GM12875 (cell line): ENCODE results near the gene LSM11.
"Not testable (repeated sequence)": the region's sequence is repeated elsewhere in the genome, so short reads cannot be mapped to it uniquely, and the experiment has no call there.

Experiments
- H3K4me3 ChIP-seq: one replicate; pipeline ENCODE4 v1.5.1; 2011; ENCODE audit warnings: low read depth, low read length, control low read depth
- TF ChIP-seq, protein P1 (sequence below): IDR thresholded peaks from 2 replicates; pipeline ENCODE4 v1.5.1; 2011; ENCODE audit warnings: low read depth, mild to moderate bottlenecking, control low read depth, inconsistent platforms, low read length, moderate library complexity, borderline replicate concordance; ENCODE audit not compliant: insufficient read depth

LSM11 gene

DNA sequence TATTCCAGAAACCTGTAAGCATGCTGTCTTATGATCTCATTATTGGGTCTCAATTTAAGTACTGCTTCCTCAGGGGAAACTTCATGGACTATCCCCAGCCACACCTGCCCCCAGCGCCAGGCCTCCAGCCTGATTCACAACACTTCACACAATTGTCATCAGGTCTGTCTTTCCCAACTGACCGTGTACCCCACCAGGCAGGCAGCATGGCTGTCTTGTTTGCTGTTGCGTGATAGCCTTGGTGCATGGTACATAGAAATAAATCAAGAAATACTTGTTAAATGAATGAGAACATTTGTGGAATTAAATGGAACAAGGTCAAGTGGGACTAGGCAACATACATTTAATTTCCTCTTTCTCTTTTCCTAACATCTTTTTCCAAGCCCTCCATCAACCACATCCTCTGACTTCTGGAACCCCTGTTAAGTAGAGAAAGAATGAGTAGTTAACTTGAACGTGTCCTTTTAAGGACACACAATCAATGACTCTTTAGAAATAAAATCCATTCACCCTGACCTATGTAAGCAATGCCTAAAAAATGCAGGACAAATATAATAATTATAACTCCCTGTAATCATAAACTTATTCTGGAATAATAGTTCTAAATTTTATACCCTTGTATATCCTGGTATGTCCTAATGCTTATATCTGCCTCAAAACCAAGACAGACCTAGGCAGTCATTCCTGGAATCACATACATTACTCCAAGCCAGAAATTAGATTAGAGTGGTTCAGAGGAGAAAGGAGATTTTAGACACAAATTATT is 29.5 kb upstream of the LSM11 start:
- TF ChIP-seq, protein P1, sequence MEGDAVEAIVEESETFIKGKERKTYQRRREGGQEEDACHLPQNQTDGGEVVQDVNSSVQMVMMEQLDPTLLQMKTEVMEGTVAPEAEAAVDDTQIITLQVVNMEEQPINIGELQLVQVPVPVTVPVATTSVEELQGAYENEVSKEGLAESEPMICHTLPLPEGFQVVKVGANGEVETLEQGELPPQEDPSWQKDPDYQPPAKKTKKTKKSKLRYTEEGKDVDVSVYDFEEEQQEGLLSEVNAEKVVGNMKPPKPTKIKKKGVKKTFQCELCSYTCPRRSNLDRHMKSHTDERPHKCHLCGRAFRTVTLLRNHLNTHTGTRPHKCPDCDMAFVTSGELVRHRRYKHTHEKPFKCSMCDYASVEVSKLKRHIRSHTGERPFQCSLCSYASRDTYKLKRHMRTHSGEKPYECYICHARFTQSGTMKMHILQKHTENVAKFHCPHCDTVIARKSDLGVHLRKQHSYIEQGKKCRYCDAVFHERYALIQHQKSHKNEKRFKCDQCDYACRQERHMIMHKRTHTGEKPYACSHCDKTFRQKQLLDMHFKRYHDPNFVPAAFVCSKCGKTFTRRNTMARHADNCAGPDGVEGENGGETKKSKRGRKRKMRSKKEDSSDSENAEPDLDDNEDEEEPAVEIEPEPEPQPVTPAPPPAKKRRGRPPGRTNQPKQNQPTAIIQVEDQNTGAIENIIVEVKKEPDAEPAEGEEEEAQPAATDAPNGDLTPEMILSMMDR: no peak
- no peak overlapping the region for H3K4me3 ChIP-seq

DNA sequence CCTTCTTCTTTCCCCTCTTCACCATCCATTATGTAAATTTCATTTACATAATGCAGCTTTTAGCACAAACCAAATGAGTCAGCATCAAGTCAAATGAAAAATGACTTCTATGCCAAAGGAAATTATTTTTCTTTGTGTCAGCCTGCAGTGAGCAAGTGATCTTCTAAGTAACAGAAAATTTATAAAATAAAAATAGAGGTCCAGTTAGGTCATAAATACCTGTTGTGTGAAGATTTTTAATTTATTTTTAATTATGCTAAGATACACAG is 29.0 kb upstream of the LSM11 start:
- TF ChIP-seq, protein P1: no peak
- H3K4me3 ChIP-seq: no peak overlapping the region

DNA sequence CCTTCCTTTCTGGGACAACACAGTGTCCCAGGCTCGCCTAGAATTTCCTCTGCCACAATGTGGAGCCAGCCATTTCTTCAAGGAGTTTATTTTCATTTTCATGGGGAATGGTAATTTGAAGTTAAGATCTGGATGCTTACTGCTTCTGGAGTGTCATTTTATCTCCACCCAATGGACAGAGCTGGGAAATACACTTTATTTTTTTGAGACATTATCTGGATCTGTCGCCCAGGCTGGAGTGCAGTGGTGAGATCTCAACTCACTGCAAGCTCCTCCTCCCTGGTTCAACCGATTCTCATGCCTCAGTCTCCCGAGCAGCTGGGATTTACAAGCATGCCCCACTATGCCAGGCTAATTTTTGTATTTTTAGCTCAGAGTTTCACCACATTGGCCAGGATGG is 25.0 kb upstream of the LSM11 start:
- TF ChIP-seq, protein P1: peak; percentile 37; the same call in 1 of the 2 replicates
- no peak overlapping the region for H3K4me3 ChIP-seq

DNA sequence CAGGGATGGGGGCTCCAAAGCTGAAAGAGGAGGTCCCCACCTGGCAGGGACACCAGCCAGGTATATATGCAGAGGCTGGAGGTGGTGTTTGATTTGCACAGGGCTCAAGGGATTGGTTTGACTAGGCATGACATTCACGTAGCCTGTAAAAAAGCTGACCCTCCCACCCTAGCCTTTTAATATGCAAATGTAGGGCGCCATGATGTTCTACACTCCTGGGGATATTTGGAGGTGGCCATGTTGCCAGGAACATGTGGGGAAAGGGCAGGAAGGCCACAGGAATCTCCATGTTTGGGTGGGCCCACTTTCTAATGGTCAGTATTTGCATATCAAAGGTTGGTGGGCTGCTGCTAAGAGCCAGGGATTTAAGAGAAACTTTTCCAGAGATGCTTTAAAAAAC is 24.3 kb upstream of the LSM11 start:
- TF ChIP-seq, protein P1: no peak

DNA sequence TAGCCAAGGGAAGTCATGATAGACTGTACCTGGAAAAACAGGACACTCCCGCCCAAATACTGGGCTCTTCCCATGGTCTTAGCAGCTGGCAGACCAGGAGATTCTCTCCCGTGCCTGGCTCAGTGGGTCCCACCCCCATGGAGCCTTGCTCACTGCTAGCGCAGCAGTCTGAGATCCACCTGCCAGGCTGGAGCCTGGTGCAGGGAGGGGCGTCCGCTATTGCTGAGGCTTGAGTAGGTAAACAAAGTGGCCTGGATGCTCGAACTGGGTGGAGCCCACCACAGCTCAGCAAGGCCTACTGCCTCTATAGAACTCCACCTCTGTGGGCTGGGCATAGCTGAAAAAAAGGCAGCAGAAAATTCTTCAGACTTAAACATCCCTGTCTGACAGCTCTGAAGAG is 22.4 kb upstream of the LSM11 start:
- H3K4me3 ChIP-seq: no peak overlapping the region
- TF ChIP-seq, protein P1: no peak

More for the DNA sequence above, 24.3 kb upstream of the LSM11 start:
- H3K4me3 ChIP-seq: no peak overlapping the region

DNA sequence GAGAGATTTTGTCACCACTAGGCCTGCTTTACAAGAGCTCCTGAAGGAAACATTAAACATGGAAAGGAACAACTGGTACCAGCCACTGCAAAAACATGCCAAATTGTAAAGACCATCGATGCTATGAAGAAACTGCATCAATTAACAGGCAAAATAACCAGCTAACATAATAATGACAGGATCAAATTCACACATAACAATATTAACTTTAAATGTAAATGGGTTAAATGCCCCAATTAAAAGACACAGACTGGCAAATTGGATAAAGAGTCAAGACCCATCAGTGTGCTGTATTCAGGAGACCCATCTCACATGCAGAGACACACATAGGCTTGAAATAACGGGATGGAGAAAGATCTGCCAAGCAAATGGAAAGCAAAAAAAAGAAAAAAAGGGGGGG is 20.6 kb upstream of the LSM11 start:
- H3K4me3 ChIP-seq: not testable (repeated sequence)

DNA sequence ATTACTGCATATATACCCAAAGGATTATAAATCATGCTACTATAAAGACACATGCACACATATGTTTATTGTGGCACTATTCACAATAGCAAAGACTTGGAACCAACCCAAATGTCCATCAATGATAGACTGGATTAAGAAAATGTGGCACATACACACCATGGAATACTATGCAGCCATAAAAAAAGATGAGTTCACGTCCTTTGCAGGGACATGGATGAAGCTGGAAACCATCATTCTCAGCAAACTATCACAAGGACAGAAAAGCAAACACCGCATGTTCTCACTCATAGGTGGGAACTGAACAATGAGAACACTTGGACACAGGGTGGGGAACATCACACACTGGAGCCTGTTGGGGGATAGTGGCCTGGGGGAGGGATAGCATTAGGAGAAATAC is 16.9 kb upstream of the LSM11 start:
- not testable (repeated sequence) for H3K4me3 ChIP-seq

DNA sequence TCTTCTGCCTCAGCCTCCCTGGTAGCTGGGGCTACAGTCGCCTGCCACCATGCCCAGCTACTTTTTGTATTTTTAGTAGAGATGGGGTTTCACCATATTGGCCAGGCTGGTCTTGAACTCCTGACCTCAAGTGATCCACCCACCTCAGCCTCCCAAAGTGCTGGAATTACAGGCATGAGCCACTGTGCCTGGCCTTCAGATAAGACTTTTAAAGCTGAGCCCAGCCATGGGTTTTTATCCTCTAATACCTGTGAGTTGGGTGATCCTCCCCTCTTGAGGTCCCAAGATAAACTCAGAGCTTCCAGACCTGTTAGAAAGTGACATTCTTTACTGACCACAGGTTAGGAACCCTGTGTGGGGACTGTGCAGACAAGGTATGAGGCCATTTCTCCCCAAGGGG is 15.7 kb upstream of the LSM11 start:
- not testable (repeated sequence) for H3K4me3 ChIP-seq

DNA sequence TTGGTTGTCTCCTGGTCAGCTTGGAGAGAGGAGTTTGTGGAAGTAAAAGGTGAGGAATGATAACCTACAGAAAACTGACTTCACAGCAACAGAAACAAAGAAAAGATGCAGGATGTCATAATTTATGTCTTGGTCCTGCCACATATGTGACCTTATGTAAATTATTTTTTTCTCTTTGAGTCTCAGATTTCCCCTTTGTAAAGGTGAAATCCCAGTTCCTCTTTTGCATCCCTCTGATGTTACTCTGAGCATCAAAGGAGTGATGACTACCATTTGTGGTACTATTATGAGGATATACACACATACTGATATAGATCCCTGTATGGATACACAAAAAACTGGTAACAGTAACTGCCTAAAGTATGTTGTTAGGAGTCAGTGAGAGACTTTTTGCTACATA is 13.7 kb upstream of the LSM11 start:
- TF ChIP-seq, protein P1: no peak
- H3K4me3 ChIP-seq: no peak overlapping the region
